Ascending aorta (tissue), 2 donors: Measurements from ENCODE around the gene COG8. TPM values are rescaled to one million over a fixed set of nuclear protein-coding genes. Genes with fewer than 3 reads are reported as not detected.
A peak's percentile ranks its signal among the peaks of the same experiment; 100 is the strongest.
"Not testable (repeated sequence)": the region's sequence is repeated elsewhere in the genome, so short reads cannot be mapped to it uniquely, and the experiment has no call there.

ENCODE experiments used
- DNase-seq, 2 donors: peaks; one replicate each; pipeline ENCODE4 v3.0.0-alpha.2; 2019; ENCODE audit warnings: low spot score in 2 of 2
- H3K27ac ChIP-seq, 2 donors: fragments of 200-600 bp; sonication (generic); one replicate each; pipeline ENCODE4 v1.5.1; 2016 to 2017; ENCODE audit warnings: mild to moderate bottlenecking in 1 of 2
- H3K27me3 ChIP-seq: fragments of 200-600 bp; sonication (generic); one replicate; pipeline ENCODE4 v1.5.1; 2017
- H3K36me3 ChIP-seq, 2 donors: fragments of 200-600 bp; sonication (generic); one replicate each; pipeline ENCODE4 v1.5.1; 2016
- H3K4me1 ChIP-seq, 2 donors: fragments of 200-600 bp; sonication (generic); one replicate each; pipeline ENCODE4 v1.5.1; 2016 to 2017; ENCODE audit warnings: mild to moderate bottlenecking in 1 of 2
- H3K4me3 ChIP-seq, 2 donors: fragments of 200-600 bp; sonication (generic); one replicate each; pipeline ENCODE4 v1.5.1; 2016 to 2017; ENCODE audit warnings: mild to moderate bottlenecking in 1 of 2
- H3K9me3 ChIP-seq, 2 donors: fragments of 200-600 bp; sonication (generic); one replicate each; pipeline ENCODE4 v1.5.1; 2016
- intact Hi-C: fragments of 100-400 bp; cut with DNase I; formaldehyde crosslinking; loops from one replicate; pipeline ENCODE4 v1.15.1; 2023
- total RNA-seq: library from RNA; depleted of rRNA; stranded (reverse); fragments of >200 nt; gene quantifications from one replicate; pipeline ENCODE4 v1.1.0, GENCODE V29; 2016
- TF ChIP-seq, protein P1 (sequence below), 3 experiments: fragments of 200-600 bp in 2 of 3; fragments of 450-650 bp in 1 of 3; sonication (generic) in 2 of 3; IDR thresholded peaks; one replicate each; pipeline ENCODE4 v1.5.1; 2016 to 2019; ENCODE audit warnings: antibody characterized with exemption in 3 of 3, mild to moderate bottlenecking in 1 of 3, moderate library complexity in 1 of 3

Gene COG8
- total RNA-seq, 1 donor from 2014 or later = 24.7 TPM

DNA sequence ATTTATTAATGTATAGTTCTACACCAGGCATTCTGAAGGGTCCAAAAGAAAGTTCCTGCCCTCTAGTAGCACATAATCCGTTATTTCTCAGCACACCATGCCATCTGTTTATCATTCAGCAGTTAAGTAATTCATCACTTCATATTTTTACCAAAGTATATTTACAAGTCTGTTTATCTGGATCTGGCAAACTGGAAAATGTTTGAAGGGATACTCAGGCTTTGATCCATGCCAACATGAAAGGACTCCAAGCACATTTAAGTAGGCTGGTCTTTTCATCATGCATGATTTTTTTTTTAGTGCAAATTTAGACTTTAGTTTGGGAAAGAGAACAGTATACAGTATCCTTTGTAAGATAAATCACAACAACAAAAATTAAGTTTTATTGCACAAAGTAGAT lies 32.3 kb downstream of the COG8 start:
- H3K9me3 ChIP-seq = no peaks in the 10 kb centered on the region

DNA sequence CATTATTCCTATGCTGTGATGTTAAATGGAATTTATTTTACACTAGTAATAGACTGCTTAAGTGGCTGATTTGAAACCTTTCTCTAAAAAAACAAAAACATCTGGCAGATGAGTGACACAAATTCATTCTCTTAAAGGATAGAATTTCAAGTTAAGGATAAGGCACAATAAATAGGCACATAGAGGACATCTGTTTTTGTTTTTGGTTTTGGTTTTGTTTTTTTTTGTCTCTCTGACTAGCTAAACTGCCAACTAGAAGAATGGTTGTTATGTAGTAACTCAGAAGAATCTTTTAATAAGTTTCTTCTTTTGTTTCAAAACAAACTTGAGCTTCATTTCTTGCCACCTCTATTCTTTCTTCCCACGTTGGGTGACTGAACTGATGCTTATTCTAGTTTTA lies 33.3 kb downstream of the COG8 start:
- intact Hi-C loops = no loop called here

More for the DNA sequence above, 32.3 kb downstream of the COG8 start:
- TF ChIP-seq, protein P1, sequence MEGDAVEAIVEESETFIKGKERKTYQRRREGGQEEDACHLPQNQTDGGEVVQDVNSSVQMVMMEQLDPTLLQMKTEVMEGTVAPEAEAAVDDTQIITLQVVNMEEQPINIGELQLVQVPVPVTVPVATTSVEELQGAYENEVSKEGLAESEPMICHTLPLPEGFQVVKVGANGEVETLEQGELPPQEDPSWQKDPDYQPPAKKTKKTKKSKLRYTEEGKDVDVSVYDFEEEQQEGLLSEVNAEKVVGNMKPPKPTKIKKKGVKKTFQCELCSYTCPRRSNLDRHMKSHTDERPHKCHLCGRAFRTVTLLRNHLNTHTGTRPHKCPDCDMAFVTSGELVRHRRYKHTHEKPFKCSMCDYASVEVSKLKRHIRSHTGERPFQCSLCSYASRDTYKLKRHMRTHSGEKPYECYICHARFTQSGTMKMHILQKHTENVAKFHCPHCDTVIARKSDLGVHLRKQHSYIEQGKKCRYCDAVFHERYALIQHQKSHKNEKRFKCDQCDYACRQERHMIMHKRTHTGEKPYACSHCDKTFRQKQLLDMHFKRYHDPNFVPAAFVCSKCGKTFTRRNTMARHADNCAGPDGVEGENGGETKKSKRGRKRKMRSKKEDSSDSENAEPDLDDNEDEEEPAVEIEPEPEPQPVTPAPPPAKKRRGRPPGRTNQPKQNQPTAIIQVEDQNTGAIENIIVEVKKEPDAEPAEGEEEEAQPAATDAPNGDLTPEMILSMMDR (IDR thresholded peaks at IDR 0.05) = no peak
- Histone ChIP-seq H3K27me3 (no peaks in the 10 kb centered on the region), H3K4me3 (no peak overlapping the region), H3K27ac (no peak overlapping the region), H3K4me1 (peaks cover under 1 to 6% of the 10 kb centered on the region in 2 donors), H3K36me3 (peaks cover 0 to 8% of the 10 kb centered on the region in 2 donors)
- DNase-seq = no peak
- intact Hi-C loops = no loop called here

DNA sequence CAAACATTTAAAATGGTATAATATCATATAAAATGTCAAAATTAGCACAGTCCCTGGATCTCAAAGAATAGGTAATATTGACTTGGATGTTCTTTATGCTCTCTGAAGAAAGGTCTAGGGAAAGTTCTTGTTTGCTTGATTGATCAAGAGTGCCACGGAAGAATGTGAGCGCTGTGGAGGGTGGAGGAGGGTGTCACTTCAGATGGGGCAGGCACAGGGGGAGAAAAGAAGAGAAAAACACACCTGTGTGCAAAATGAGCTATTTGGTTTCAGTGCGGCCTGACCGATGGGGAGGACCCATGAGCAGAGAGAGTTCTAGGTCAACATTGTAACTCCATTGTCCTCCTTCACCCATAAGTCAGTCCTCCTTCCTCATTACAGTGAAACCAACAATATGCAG lies 37.1 kb downstream of the COG8 start:
- Histone ChIP-seq H3K27ac (no peak overlapping the region), H3K4me3 (no peak overlapping the region), H3K36me3 (peaks cover 19 to 25% of the 10 kb centered on the region in 2 donors), H3K27me3 (no peaks in the 10 kb centered on the region), H3K4me1 (no peaks in the 10 kb centered on the region), H3K9me3 (no peaks in the 10 kb centered on the region)
- TF ChIP-seq, protein P1 (IDR thresholded peaks at IDR 0.05) = no peak
- no peak for DNase-seq
- intact Hi-C loops = no loop called here

More for the DNA sequence above, 33.3 kb downstream of the COG8 start:
- Histone ChIP-seq H3K36me3 (peaks cover 6 to 9% of the 10 kb centered on the region in 2 donors), H3K27ac (no peak overlapping the region), H3K4me3 (no peak overlapping the region), H3K27me3 (no peaks in the 10 kb centered on the region), H3K4me1 (peaks cover 0 to 3% of the 10 kb centered on the region in 2 donors), H3K9me3 (no peaks in the 10 kb centered on the region)
- DNase-seq = no peak
- TF ChIP-seq, protein P1 (IDR thresholded peaks at IDR 0.05) = no peak

DNA sequence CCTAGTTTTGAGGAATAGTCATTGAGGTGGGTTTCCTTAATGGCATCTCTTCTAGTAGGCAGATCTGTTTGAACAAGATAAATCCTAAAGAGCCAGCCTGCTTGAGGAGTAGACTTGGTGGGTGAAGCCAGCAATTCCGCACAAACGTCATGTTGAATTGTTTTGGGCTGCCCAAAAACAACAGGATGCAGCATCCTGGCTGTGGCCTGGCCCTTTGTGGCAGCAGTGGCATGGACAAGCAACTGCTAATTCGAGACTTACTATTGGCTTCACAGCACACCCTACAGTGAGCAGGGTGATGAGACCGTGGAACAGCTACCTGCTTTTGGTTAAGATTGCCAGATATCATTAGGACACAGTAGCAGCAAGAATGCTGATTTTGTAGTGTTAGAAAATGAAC lies 37.5 kb downstream of the COG8 start:
- H3K9me3 ChIP-seq = no peaks in the 10 kb centered on the region
- TF ChIP-seq, protein P1 (IDR thresholded peaks at IDR 0.05) = no peak
- intact Hi-C loops = no loop called here
- H3K27ac ChIP-seq = no peak overlapping the region
- no peaks in the 10 kb centered on the region for H3K4me1 ChIP-seq
- H3K27me3 ChIP-seq = no peaks in the 10 kb centered on the region
- H3K36me3 ChIP-seq = peaks cover 19 to 25% of the 10 kb centered on the region in 2 donors
- H3K4me3 ChIP-seq = no peak overlapping the region
- no peak for DNase-seq

DNA sequence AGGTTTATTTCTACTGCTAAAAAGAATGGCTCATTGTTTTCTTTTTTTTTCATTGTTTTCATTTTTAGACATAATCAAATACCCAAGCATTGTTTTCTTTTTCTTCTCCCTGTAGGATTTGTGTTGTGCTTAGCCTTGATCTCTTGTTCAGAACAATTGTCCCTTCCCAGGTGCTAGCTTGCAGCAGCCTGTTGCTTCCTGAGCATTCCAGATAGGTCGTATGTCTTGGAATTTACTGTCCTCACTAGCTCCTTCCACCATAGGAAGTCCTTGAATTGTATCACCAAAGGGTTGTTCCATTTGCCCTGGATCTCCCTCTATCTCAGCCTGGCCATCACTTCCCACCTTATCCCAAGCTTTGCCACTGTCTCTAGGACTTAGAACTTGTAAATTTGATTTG lies 38.2 kb downstream of the COG8 start:
- H3K27ac ChIP-seq = no peak overlapping the region
- H3K4me3 ChIP-seq = no peak overlapping the region
- H3K4me1 ChIP-seq = no peaks in the 10 kb centered on the region
- no peaks in the 10 kb centered on the region for H3K9me3 ChIP-seq
- H3K36me3 ChIP-seq = peaks cover 19 to 25% of the 10 kb centered on the region in 2 donors
- intact Hi-C loops = no loop called here
- TF ChIP-seq, protein P1 (IDR thresholded peaks at IDR 0.05) = no peak
- DNase-seq = no peak
- no peaks in the 10 kb centered on the region for H3K27me3 ChIP-seq

DNA sequence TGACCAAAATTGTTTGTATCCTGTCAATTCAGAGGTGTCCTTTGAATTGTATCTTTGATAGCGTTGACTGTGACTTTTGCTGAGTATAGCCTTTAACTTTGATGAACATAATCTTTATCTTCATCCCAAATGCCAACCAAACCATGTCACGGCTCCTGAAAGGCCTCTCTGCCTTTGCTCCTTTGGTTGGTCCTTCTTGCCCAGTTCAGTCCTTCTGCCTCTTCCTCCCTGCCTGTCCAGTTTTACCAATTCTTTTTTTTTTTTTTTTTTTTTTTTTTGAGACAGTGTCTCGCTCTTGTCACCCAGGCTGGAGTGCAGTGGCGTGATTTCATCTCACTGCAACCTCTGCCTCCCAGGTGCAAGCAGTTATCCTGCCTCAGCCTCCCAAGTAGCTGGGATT lies 41.1 kb downstream of the COG8 start:
- Histone ChIP-seq H3K27me3 (no peaks in the 10 kb centered on the region), H3K4me3 (no peak overlapping the region), H3K27ac (no peak overlapping the region), H3K9me3 (no peaks in the 10 kb centered on the region), H3K36me3 (peaks cover 16 to 19% of the 10 kb centered on the region in 2 donors), H3K4me1 (no peaks in the 10 kb centered on the region)
- TF ChIP-seq, protein P1 (IDR thresholded peaks at IDR 0.05) = no peak
- intact Hi-C loops = no loop called here
- DNase-seq = no peak

DNA sequence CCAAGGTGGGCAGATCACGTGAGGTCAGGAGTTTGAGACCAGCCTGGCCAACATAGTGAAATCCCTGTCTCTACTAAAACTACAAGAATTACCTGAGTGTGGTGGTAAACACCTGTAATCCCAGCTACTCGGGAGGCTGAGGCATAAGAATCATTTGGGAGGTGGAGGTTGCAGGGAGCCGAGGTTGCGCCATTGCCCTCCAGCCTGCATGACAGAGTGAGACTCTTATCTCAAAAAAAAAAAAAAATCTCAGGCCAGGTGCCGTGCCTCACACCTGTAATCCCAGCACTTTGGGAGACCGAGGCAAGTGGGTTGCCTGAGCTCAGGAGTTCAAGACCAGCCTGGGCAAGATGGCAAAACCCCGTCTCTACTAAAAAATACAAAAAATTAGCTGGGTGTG lies 42.6 kb downstream of the COG8 start:
- H3K9me3 ChIP-seq, H3K27me3 ChIP-seq, H3K27ac ChIP-seq, H3K4me3 ChIP-seq, H3K4me1 ChIP-seq, intact Hi-C loops: not testable (repeated sequence)
- H3K36me3 ChIP-seq = peaks cover 16 to 19% of the 10 kb centered on the region in 2 donors
- peak in 1 of 2 donors; percentile 51 for DNase-seq
